Ectodermal cell (in vitro differentiated cells): ENCODE data around the gene ARPIN.
"Not testable (repeated sequence)": the region's sequence is repeated elsewhere in the genome, so short reads cannot be mapped to it uniquely, and the experiment has no call there.

Experiments
- H3K27ac ChIP-seq: 2 replicates; pipeline ENCODE4 v1.7.0; 2013; ENCODE audit warnings: mild to moderate bottlenecking, low read depth, low read length; ENCODE audit not compliant: insufficient read depth, poor library complexity, severe bottlenecking
- H3K27me3 ChIP-seq: 2 replicates; pipeline ENCODE4 v1.7.0; 2013; ENCODE audit warnings: mild to moderate bottlenecking, low read length; ENCODE audit not compliant: insufficient read depth, control insufficient read depth, poor library complexity, severe bottlenecking
- H3K36me3 ChIP-seq: one replicate; pipeline ENCODE4 v1.7.0; 2013; ENCODE audit warnings: low read length; ENCODE audit not compliant: control insufficient read depth, insufficient read depth
- H3K4me1 ChIP-seq: one replicate; pipeline ENCODE4 v1.7.0; 2013; ENCODE audit warnings: low read length; ENCODE audit not compliant: control insufficient read depth, insufficient read depth
- H3K4me3 ChIP-seq: 2 replicates; pipeline ENCODE4 v1.7.0; 2013; ENCODE audit warnings: low read depth, low read length, control low read depth; ENCODE audit not compliant: insufficient read depth
- H3K9me3 ChIP-seq: 2 replicates; pipeline ENCODE4 v1.7.0; 2013; ENCODE audit warnings: mild to moderate bottlenecking, low read length, moderate library complexity; ENCODE audit not compliant: control insufficient read depth
- WGBS, 2 experiments: methylation state at CpG; one replicate each; pipeline ENCODE4 v1.1.7; 2013; ENCODE audit warnings: missing lambda C conversion rate in 2 of 2; 5-methylcytosine and 5-hydroxymethylcytosine counted together

Gene ARPIN

GRCh38 chr15:89878323-89878722, 34.4 kb downstream of the ARPIN start:
- Histone ChIP-seq H3K36me3 (peaks cover 5% of the 10 kb centered on the region), H3K9me3 (no peaks in the 10 kb centered on the region), H3K4me3 (no peak overlapping the region), H3K4me1 (no peaks in the 10 kb centered on the region), H3K27me3 (no peaks in the 10 kb centered on the region), H3K27ac (no peak overlapping the region)
- WGBS, 2 experiments: 98 to 99% methylated on average over 3 of the region's 3 CpGs

DNA sequence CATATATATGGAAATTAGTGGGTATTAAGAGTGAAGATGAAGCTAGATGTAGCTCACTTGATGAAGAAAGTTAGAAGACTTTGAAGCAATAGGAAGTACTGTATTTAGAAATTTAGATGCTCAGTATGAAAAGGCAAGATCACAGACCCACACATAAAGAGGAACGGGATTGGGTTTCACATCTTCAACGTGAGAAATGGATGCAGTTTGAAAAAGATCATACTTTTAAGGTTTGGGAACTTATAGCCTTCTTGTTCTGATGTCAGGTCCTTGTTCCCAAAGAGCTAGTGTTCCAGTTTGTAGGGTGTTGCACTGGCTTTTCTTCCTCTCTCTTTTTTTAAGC, 35.7 kb downstream of the ARPIN start:
- no peaks in the 10 kb centered on the region for H3K27me3 ChIP-seq
- peaks cover 5% of the 10 kb centered on the region for H3K36me3 ChIP-seq
- WGBS, 2 experiments: 97 to 98% methylated on average over 2 of the region's 2 CpGs
- no peaks in the 10 kb centered on the region for H3K9me3 ChIP-seq
- H3K4me3 ChIP-seq: no peak overlapping the region
- no peak overlapping the region for H3K27ac ChIP-seq
- no peaks in the 10 kb centered on the region for H3K4me1 ChIP-seq

DNA sequence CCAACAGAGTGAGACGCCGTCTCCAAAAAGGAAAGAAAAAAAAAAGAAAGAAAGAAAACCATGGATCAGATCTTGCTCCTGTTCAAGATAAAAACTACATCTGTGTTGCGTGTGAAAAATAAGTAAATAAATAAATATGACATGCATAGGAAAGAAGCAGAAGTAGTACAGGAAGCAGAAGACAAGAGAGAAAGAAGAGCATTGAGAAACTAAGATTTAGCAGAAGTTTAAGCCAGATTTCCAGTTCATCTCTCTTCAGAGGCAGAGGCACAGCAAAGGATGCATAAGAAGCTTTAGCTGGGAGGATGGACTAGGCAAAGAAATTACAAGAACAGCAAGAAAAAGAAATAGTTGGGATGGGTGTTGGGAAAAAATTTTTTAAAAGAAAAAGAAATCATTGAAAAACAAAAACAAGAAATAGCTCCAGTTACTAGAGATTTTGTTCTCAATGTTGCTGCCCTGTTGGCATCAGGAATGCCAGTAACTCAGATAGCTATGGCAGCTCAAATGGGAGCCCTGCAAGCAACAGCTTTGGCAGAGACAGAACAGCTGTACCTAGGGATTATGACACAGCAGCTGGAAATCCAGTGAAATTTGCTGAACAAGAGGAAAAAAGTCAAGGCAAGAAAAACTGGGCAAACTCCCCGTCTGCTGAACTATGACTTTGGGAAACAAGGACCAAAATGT, 36.2 kb downstream of the ARPIN start:
- no peak overlapping the region for H3K27ac ChIP-seq
- 95 to 99% methylated on average over 4 of the region's 4 CpGs for WGBS, 2 experiments
- no peaks in the 10 kb centered on the region for H3K27me3 ChIP-seq
- H3K9me3 ChIP-seq: no peaks in the 10 kb centered on the region
- no peaks in the 10 kb centered on the region for H3K4me1 ChIP-seq
- H3K4me3 ChIP-seq: no peak overlapping the region
- H3K36me3 ChIP-seq: peaks cover 5% of the 10 kb centered on the region

- Histone ChIP-seq H3K4me3 (no peak overlapping the region), H3K27ac (no peak overlapping the region), H3K27me3 (no peaks in the 10 kb centered on the region), H3K9me3 (no peaks in the 10 kb centered on the region), H3K36me3 (peaks cover 9% of the 10 kb centered on the region), H3K4me1 (no peaks in the 10 kb centered on the region)
- 95 to 96% methylated on average over 6 of the region's 6 CpGs for WGBS, 2 experiments
These were observed 37.0 kb downstream of the ARPIN start for GRCh38 chr15:89875741-89876140.

GRCh38 chr15:89874926-89875564, 37.7 kb downstream of the ARPIN start:
- no peak overlapping the region for H3K4me3 ChIP-seq
- H3K27ac ChIP-seq: no peak overlapping the region
- H3K27me3 ChIP-seq: no peaks in the 10 kb centered on the region
- no peaks in the 10 kb centered on the region for H3K9me3 ChIP-seq
- H3K36me3 ChIP-seq: peaks cover 14% of the 10 kb centered on the region
- 41 to 43% methylated on average over 10 of the region's 10 CpGs for WGBS, 2 experiments
- no peaks in the 10 kb centered on the region for H3K4me1 ChIP-seq

DNA sequence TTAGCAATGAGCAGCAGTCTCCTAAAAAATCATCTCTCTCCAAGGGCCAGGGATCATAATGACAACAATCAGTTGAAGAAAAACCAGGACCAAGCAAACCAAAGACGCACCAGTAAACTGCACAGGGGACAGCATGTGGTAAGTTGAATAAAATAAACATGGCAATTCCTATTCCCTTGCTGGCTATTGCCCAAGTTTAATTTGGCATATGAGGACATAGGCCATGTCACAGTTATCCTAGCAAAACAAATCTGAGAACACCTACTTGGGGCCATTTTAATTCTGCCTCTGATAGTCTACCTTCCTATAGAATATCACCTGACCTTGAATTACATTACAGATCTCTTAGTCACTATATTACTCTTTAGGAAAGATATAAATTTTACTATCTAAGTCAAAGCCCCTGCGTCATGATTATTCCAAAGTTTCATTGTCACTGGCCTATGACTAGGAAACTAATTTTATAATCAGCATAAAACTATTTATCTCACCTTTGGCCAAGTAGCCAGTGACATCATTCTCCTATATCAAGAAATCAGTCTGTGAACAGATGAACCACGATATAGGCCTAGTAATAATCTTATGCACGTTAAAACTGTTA, 42.0 kb downstream of the ARPIN start:
- no peak overlapping the region for H3K27ac ChIP-seq
- no peaks in the 10 kb centered on the region for H3K9me3 ChIP-seq
- no peaks in the 10 kb centered on the region for H3K27me3 ChIP-seq
- no peak overlapping the region for H3K4me3 ChIP-seq
- no peaks in the 10 kb centered on the region for H3K4me1 ChIP-seq
- peaks cover 8% of the 10 kb centered on the region for H3K36me3 ChIP-seq
- 90 to 97% methylated on average over 3 to 4 of the region's 4 CpGs for WGBS, 2 experiments

DNA sequence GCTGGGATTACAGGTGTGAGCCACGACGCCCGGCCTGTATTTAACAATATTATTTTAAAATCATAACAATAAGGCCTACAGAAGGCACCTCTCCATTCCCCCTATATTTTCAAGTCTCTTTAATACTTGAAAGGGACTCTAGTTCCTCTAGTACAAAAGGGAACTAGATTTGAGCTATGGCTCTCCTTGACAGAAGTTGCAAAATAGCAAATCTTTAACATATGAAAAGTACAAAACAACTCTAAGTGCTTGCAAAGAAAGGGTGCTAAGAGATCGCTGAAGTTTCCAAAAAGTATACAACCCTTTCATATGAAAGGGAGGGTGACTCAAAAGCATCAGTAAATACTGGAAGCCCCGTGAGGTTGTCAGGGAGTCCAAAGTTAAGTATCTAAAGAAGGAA, 42.7 kb downstream of the ARPIN start:
- H3K9me3 ChIP-seq: no peaks in the 10 kb centered on the region
- WGBS, 2 experiments: 88 to 93% methylated on average over 5 of the region's 5 CpGs
- H3K27ac ChIP-seq: no peak overlapping the region
- peaks cover 8% of the 10 kb centered on the region for H3K36me3 ChIP-seq
- H3K27me3 ChIP-seq: no peaks in the 10 kb centered on the region
- no peaks in the 10 kb centered on the region for H3K4me1 ChIP-seq
- H3K4me3 ChIP-seq: no peak overlapping the region

DNA sequence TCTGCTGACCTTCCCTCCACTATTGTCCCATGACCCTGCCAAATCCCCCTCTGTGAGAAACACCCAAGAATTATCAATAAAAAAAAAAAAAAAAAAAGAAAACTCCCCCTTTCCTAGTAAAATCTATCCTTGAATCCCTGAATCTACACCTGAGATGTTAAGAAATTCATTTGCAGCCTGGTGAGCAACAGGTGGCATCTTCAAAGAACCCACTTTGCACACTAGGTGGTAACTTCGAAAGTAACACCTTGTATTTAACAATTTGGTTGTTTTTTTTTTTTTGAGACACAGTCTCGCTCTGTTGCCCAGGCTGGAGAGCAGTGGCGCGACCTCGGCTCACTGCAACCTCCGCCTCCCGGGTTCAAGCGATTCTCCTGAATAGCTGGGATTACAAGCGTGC, 43.3 kb downstream of the ARPIN start:
- H3K36me3 ChIP-seq, H3K27ac ChIP-seq, H3K9me3 ChIP-seq, H3K4me3 ChIP-seq, H3K4me1 ChIP-seq, H3K27me3 ChIP-seq: not testable (repeated sequence)
- 90 to 95% methylated on average over 9 of the region's 9 CpGs for WGBS, 2 experiments

DNA sequence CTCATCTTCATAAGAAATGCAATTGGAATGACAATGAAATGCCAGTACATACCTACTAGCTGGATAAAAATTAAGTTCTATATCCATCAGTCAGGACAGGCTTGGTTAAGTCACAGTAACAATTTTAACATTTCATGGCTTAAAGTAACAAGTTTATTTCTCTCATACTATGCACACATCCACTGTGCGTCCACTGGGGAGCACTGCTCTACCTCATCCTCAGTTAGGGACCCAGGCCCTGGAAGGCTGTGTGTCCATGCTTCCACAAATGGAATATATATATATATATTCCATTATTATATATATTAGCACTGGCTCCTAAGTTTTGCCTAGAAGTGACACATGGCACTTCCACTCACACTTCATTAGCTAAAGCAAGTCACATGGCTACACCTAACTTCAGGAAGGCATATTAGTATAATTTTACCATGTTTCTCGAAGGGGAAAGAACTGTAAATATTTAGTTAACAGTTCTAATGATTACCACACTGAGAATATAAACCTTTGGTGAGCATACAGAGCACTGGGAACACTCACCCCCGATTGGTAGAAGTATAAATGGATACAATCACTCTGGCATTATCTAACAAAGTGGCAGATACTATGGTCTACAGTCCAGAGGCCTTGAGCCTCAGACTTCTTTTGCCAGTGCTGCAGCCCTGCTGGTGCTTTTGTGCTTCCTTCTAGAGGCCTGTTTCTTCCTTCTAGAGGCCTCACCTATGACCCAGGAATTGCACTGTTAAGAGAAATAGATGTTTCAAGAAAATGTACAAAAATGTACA, 47.6 kb downstream of the ARPIN start:
- H3K36me3 ChIP-seq: peaks cover 4% of the 10 kb centered on the region
- H3K4me3 ChIP-seq: no peak overlapping the region
- no peak overlapping the region for H3K27ac ChIP-seq
- H3K4me1 ChIP-seq: no peaks in the 10 kb centered on the region
- WGBS, 2 experiments: 95 to 100% methylated on average over 2 to 3 of the region's 3 CpGs
- no peaks in the 10 kb centered on the region for H3K9me3 ChIP-seq
- no peaks in the 10 kb centered on the region for H3K27me3 ChIP-seq

GRCh38 chr15:89863918-89864317, 48.8 kb downstream of the ARPIN start:
- no peaks in the 10 kb centered on the region for H3K9me3 ChIP-seq
- no peaks in the 10 kb centered on the region for H3K4me1 ChIP-seq
- no peak overlapping the region for H3K27ac ChIP-seq
- H3K4me3 ChIP-seq: no peak overlapping the region
- H3K27me3 ChIP-seq: no peaks in the 10 kb centered on the region
- H3K36me3 ChIP-seq: peaks cover 4% of the 10 kb centered on the region
